HG03066 (cell line): ENCODE measurements around the gene OR8U1.
"Not testable (repeated sequence)": the region's sequence is repeated elsewhere in the genome, so short reads cannot be mapped to it uniquely, and the experiment has no call there.

Source experiments
- ATAC-seq: cut with Tn5 transposase; IDR thresholded peaks from one replicate; pipeline ENCODE4 v1.9.1; 2021; ENCODE audit warnings: low read depth; ENCODE audit not compliant: unreplicated experiment

The OR8U1 gene

DNA sequence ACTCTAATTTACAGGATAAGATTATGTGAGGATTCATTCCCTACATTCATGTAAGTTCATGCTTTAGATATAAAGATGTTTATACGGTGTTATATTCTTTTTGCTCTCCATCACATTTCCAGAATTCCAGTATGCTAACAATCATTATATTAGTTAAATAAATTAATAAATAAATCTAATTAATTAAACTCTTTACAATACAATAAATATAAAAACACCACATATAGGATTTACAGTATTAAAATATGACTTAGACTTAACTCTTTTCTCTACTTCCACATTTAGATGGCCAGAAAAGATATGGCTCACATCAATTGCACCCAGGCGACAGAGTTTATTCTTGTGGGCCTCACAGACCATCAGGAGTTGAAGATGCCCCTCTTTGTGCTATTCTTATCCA is at the start of gene OR8U1:
OR8U1 (plus strand) TSS at position 301 of the 400 bp plus-strand sequence; CDS start at position 301, 0 bp downstream.
- no peak for ATAC-seq

GRCh38 chr11:56331861-56332491 is 43.4 kb upstream of the OR8U1 start:
- no peak for ATAC-seq

DNA sequence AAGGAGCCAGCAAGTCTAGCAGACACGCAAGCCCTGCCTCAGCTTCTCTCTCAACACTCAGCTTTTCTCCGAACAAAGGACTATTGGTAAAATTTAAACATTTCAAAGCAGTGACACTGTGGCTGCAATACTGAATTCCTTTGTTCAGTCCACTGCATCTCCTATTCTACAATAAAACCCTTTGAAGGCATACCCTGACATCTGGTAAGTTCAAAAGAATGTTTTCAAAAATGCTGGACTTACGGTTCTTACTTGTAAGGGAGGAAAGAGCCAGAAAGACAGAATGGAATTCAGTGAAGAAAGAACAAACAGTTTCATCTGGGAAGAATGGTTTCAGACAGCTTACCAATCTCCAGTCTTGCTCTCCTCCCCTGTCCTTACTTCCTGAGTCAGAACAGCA is 42.3 kb upstream of the OR8U1 start:
- no peak for ATAC-seq

DNA sequence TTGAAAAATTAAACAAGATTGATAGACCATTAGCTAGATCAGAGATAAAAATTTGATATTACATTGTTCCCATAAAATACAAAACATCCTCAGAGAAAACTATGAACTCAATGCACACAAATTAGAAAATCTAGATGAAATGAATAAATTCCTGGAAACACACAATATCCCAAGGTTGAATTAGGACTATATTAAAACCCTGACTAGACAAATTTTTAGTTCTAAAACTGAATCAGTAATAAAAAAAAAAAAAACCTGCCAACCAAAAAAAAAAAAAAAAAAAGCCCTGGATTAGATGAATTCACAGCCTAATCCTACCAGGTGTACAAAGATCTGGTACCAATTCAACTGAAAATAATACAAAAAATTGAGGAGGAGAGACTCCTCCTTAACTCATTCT is 35.1 kb upstream of the OR8U1 start:
- ATAC-seq = no peak

- ATAC-seq = no peak
Measured at GRCh38 chr11:56345739-56346138, 29.7 kb upstream of the OR8U1 start, which contains the start of gene OR8K1. TSS of gene OR8K1 (plus strand) at chr11:56346039. CDS start at chr11:56346039, 0 bp downstream.

GRCh38 chr11:56353991-56354390 is 21.4 kb upstream of the OR8U1 start, which contains the start of gene OR8J1:
TSS of gene OR8J1 (plus strand) at chr11:56354291. CDS start at chr11:56360247, 5,956 bp downstream.
- ATAC-seq = no peak

DNA sequence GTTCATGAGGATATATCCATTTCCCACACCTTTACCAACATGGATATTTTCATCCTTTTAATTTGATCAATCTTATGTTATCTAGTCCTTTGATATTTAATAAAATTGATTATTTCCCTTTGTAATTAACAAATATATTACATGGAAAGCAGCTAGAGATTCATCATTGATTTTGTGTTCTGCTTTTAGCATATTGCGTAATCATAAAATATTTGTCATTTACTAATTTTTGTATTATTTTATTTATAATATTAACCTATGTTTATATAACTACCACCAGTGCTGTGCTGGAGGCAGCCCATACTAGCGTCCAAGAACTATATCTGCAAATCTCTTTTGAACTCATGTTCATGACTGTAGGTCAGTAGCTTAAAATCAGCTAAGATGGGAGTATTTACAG is 4.7 kb downstream of the OR8U1 start:
- ATAC-seq = no peak

DNA sequence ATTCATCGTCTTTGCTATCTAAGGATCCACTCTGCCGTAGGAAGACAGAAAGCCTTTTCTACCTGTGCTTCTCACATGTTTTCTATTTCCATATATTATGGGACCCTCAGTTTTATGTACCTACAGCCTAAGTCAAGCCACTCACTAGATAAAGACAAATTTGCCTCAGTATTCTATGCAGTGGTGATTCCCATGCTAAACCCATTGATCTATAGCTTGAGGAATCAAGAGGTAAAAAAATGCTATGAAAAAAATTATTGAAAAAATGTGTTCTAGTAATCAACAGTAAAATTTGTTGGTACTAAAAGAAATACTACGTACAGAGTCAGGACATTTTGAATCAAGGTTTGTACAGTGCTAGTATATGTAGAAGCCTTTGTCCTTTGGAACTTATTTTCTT is 19.0 kb downstream of the OR8U1 start:
- no peak for ATAC-seq

- ATAC-seq = no peak
Measured at GRCh38 chr11:56396047-56396446, 20.6 kb downstream of the OR8U1 start.

- not testable (repeated sequence) for ATAC-seq
Measured at GRCh38 chr11:56401858-56402461, 26.5 kb downstream of the OR8U1 start.

GRCh38 chr11:56404393-56404792 is 29.0 kb downstream of the OR8U1 start:
- ATAC-seq = no peak

DNA sequence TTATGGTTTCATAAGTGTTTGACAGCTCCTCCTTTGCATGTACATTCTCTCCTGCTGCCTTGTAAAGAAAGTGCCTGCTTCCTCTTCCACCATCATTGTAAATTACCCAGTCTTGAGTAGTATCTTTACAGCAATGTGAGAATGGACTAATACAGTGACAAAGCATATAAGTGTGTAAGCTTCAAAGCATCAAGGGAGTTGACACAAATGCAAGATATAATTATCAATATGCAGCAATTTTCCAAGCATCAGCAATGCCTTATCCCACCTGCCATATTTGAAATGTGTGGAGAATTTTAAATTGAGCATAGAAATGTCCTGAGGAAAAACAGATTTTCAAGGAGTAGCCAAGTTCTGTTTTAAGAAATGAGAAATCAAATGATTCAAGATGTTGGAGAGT is 35.4 kb downstream of the OR8U1 start:
- ATAC-seq = no peak

DNA sequence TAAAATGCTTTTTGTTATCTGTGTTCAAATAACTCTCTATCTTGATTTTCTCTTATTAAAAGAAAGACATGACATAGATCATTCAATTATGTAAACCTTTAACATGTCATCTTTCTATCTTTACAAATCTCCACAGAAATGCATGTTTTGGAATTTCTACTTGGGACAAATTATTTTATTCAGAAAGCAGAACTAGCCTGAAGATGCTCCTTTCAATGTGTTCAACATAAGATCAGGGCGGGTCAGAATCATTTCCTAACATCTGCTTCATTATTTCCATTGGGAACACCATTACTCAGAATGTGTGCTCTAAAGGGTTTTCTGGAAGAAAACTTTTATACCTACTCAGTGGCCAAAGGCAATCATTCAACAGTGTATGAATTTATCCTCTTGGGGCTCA is 37.0 kb downstream of the OR8U1 start, which contains the start of gene OR5AL1:
OR5AL1 (plus strand) TSS at position 301 of the 400 bp plus-strand sequence.
- ATAC-seq = no peak
